Tibial artery (tissue), 4 donors: ENCODE results near the gene PDXK.
A peak's percentile ranks its signal among the peaks of the same experiment; 100 is the strongest.

ENCODE experiments used
- DNase-seq, 2 donors: peaks; one replicate each; pipeline ENCODE4 v3.0.0-alpha.2; 2019
- H3K27ac ChIP-seq, 2 donors: fragments of 200-600 bp; sonication (generic) in 1 of 2; 1 replicate in 1 of 2; 2 replicates in 1 of 2; pipeline ENCODE4 v1.5.1; 2018 to 2019; ENCODE audit warnings: mild to moderate bottlenecking in 1 of 2
- H3K27me3 ChIP-seq, 2 donors: fragments of 200-600 bp; sonication (generic) in 1 of 2; one replicate each; pipeline versions ENCODE4 v1.5.1 to v1.6.0; 2016 to 2019
- H3K36me3 ChIP-seq, 3 donors: fragments of 200-600 bp; sonication (generic) in 2 of 3; one replicate each; pipeline ENCODE4 v1.5.1; 2016 to 2019; ENCODE audit warnings: mild to moderate bottlenecking in 2 of 3
- H3K4me1 ChIP-seq, 4 donors: fragments of 200-600 bp; sonication (generic) in 2 of 4; 1 replicate in 3 of 4; 2 replicates in 1 of 4; pipeline ENCODE4 v1.5.1; 2016 to 2019
- H3K4me3 ChIP-seq, 2 donors: fragments of 200-600 bp; sonication (generic) in 1 of 2; 1 replicate in 1 of 2; 2 replicates in 1 of 2; pipeline ENCODE4 v1.5.1; 2018 to 2019; ENCODE audit warnings: mild to moderate bottlenecking in 2 of 2
- H3K9me3 ChIP-seq, 3 donors: fragments of 200-600 bp; sonication (generic) in 1 of 3; one replicate each; pipeline ENCODE4 v1.5.1; 2016 to 2019
- CTCF ChIP-seq, 2 experiments: fragments of 200-600 bp in 1 of 2; fragments of 450-650 bp in 1 of 2; IDR thresholded peaks; one replicate each; pipeline ENCODE4 v1.5.1; 2017 to 2019; ENCODE audit warnings: antibody characterized with exemption in 2 of 2, mild to moderate bottlenecking in 1 of 2, moderate library complexity in 1 of 2
- intact Hi-C: fragments of 100-400 bp; cut with DNase I; formaldehyde crosslinking; loops from one replicate; pipeline ENCODE4 v1.15.0; 2023; ENCODE audit warnings: low total_unique reads

Gene PDXK

DNA sequence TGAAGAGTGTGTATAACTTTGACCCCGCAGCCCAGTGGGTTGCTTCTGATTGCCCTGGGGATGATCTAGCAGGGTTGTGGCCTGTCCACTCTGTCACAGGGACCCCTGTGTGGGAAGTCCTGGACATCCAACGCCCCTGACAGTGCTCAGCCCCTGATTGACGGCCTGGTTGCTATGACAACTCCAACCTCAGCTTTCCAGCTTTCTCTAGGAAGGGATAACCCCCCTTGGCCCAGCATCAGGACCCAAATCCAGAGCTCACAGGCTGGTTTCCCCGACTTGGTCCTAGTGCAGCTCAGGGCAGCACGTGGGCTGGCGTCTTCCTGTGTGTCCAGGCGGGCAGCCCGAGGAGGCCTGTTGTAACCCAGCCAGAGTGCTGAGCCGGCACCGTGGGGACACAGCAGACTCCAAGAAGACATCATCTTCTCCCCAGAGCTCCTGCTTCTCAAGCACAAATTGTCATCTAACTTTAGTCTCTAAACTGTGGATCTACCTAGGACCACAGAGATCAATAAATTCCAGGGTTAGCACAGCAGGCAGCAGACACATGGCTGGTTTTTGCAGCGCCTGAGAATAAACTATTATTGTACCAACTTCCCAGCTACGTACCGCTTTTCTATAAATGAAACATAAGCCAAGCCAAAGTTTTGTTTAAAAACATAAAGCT is 18.9 kb upstream of the PDXK start:
- Histone ChIP-seq H3K27me3 (no peaks in the 10 kb centered on the region), H3K36me3 (peaks cover 4 to 14% (median 5%) of the 10 kb centered on the region in 3 donors), H3K9me3 (no peaks in the 10 kb centered on the region), H3K4me3 (no peak overlapping the region), H3K27ac (peak overlapping the region; percentile 52 to 62), H3K4me1 (peaks cover 0 to 43% (median 30%) of the 10 kb centered on the region in 4 donors)
- DNase-seq = no peak
- intact Hi-C loops = no loop called here
- TF ChIP-seq CTCF (IDR thresholded peaks at IDR 0.05) = no peak

- Histone ChIP-seq H3K4me3 (peak overlapping the region in 1 of 2 donors; percentile 5), H3K4me1 (peaks cover 0 to 43% (median 30%) of the 10 kb centered on the region in 4 donors), H3K27ac (peak overlapping the region; percentile 62 to 75), H3K36me3 (no peaks in the 10 kb centered on the region), H3K9me3 (no peaks in the 10 kb centered on the region), H3K27me3 (no peaks in the 10 kb centered on the region)
- intact Hi-C loops = no loop called here
- DNase-seq = no peak
- TF ChIP-seq CTCF (IDR thresholded peaks at IDR 0.05) = no peak
Observed at GRCh38 chr21:43701936-43702784, 16.8 kb upstream of the PDXK start.

- intact Hi-C loops = no loop called here
- Histone ChIP-seq H3K4me1 (peaks cover 0 to 43% (median 30%) of the 10 kb centered on the region in 4 donors), H3K36me3 (no peaks in the 10 kb centered on the region), H3K9me3 (no peaks in the 10 kb centered on the region), H3K4me3 (peak overlapping the region in 1 of 2 donors; percentile 5), H3K27ac (peak overlapping the region; percentile 62 to 75), H3K27me3 (no peaks in the 10 kb centered on the region)
- no peak for DNase-seq
- no peak for TF ChIP-seq CTCF (IDR thresholded peaks at IDR 0.05)
Observed at GRCh38 chr21:43702785-43703034, 16.2 kb upstream of the PDXK start.

DNA sequence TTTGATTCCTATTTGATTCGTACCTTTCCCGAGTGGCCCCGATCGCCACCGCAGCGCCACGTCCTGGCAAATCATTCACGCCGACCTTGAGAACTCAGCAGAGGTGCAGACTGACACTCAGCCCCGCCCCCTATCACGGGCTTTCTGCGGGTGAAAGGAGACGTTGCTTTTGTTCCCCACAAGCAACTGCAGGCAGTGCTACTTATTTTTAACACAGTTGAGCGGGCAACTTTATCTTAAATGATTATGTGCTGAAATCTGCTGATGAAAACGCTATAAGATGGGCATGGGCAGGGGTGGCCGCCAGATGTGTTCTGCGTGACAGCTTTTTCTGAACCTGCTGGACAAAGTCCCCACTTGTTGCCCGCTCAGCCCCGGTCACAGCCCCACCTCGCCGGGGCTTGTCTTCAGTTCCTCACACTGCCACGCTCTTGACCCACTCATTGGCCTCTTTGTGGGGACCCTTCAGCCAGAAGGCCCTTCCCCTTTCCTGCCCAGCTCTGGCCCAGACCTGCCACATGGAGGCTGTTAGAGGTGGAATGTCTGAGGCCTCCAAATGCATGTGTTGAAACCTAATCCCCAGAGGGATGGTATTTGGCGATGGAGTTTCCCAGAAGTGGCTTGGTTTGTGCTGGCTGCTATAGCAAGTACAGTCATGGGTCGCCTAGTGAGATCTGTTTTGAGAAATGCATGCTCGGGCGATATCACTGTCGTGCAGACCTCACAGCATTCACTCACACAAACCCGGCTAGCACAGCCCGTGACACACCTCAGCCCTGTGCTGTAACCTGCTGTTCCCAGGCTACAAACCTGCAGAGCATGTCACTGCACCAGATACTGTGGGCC is 15.7 kb upstream of the PDXK start:
- Histone ChIP-seq H3K27ac (peak overlapping the region; percentile 62 to 75), H3K36me3 (no peaks in the 10 kb centered on the region), H3K27me3 (no peaks in the 10 kb centered on the region), H3K9me3 (no peaks in the 10 kb centered on the region), H3K4me3 (peak overlapping the region in 1 of 2 donors; percentile 5), H3K4me1 (peaks cover 0 to 43% (median 30%) of the 10 kb centered on the region in 4 donors)
- TF ChIP-seq CTCF (IDR thresholded peaks at IDR 0.05) = no peak
- DNase-seq = no peak
- intact Hi-C loops = no loop called here

DNA sequence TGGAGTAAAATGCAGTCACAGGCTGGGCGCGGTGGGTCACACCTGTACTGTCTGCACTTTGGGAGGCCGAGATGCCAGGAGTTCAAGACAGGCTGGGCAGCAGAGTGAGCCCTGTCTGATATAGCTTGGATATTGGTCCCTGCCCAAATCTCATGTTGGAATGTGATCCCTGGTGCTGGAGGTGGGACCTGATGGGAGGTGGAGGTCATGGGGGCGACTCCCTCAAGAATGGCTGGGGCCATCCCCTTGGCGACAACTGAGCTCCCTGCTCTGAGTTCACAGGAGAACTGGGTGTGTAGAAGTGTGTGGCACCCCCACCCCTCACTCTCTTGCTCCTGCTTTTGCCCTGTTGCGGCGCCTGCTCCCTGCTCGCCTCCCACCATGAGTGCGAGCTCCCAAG is 11.5 kb upstream of the PDXK start:
- Histone ChIP-seq H3K36me3 (no peaks in the 10 kb centered on the region), H3K27ac (no peak overlapping the region), H3K4me1 (peaks cover 0 to 25% (median 21%) of the 10 kb centered on the region in 4 donors), H3K4me3 (no peak overlapping the region), H3K27me3 (no peaks in the 10 kb centered on the region), H3K9me3 (no peaks in the 10 kb centered on the region)
- no peak for DNase-seq
- intact Hi-C loops = no loop called here
- no peak for TF ChIP-seq CTCF (IDR thresholded peaks at IDR 0.05)
